SK-MEL-5 (cell line): ENCODE results near the gene NOX4. TPM values are rescaled to one million over a fixed set of nuclear protein-coding genes. Genes with fewer than 3 reads are reported as not detected.
"Not testable (repeated sequence)": the region's sequence is repeated elsewhere in the genome, so short reads cannot be mapped to it uniquely, and the experiment has no call there.

Source experiments
- DNase-seq: peaks from one replicate; pipeline ENCODE4 v3.0.0-alpha.2; 2016; ENCODE audit warnings: low read depth, low spot score
- in situ Hi-C: cut with HindIII; loops from 2 replicates; pipeline ENCODE4 v1.10.0; 2016; ENCODE audit warnings: low sequenced_read_pairs, high pct_unique_total_duplicates, low pct_unique_long_range_greater_than_20kb
- total RNA-seq: library from RNA; depleted of rRNA; stranded (reverse); fragments of >200 nt; shearing (Covaris generic); gene quantifications from 2 replicates; pipeline ENCODE4 v1.2.3, GENCODE V29; 2014

NOX4 gene
- total RNA-seq, 1 experiment from 2014 or later: 4.6 TPM

DNA sequence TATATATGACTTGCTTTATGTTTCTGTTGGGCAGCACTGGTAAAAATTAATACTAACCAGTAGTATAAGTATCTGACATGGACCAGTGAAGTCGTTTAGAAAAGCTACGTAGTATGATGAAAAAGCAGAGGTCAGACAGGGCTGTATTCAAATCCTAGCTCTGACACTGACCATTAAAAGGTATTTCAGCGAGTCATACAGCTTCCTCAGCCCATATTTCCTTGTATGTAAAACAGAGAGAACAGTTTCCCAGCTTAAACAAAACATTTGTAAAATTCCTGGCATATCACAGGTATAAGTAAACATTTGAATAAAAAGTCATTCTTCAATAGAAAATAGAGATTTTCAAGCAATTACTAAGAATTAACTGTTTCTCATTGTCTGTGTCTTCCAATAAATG is 4.2 kb downstream of the NOX4 start:
- in situ Hi-C loops: no loop called here
- DNase-seq: no peak

DNA sequence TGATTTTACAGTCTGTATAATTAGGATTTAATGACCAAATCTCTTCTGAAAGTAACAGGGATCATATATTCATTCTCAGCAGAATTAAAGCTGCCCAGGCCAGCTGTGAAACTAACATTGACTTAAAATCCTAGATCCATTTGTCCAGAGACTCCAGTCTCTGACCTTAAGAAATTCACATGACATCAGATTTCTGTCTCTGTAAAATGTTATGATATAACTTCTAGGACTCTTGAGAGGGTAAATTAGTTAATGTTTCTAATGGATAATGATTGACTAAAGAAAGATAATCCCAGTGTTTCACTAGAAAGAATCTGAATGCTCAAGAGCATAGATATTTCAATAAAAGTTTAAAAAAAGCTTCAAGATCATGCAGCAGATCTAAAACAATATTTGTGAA is 6.3 kb downstream of the NOX4 start:
- in situ Hi-C loops: no loop called here
- DNase-seq: no peak

DNA sequence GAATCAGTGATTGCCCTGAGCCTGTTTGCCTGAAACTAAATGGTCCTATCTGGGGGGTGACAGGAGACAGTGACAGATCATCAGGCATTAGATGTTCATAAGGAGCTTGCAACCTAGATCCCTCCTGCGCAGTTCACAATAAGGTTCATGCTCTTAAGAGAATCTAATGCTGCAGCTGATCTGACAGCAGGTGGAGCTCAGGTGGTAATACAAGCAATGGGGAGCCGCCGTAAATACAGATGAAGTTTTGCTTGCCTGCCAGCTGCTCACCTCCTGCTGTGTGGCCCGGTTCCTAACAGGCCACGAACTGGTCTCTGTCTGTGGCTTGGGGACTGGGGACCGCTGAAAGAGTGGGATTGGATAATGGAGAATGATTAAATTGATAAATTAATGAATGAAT is 14.0 kb downstream of the NOX4 start:
- in situ Hi-C loops: no loop called here
- DNase-seq: no peak

DNA sequence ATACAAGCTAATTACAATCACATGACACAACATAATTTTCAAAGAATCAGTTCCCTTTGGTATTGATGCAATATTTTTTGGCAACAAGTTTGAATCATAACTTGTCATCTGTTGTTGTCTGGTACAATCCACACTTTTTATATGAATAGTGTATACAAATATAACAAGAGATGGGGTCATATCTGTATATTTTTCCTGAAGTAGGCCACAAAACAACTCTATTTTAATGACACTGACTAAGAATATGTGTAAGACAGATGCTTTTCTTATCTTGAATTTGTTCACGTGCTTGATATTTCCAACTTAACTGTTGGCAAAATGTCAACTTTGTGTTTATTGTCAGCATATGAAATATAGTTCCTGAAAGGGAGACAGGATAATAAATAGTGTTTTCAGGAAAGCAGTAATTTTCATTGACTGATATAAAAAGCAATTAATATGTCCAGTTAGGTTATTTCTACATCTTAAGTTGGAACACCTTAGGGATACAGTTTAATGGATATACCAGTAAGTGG is 27.9 kb downstream of the NOX4 start:
- in situ Hi-C loops: no loop called here
- no peak for DNase-seq

DNA sequence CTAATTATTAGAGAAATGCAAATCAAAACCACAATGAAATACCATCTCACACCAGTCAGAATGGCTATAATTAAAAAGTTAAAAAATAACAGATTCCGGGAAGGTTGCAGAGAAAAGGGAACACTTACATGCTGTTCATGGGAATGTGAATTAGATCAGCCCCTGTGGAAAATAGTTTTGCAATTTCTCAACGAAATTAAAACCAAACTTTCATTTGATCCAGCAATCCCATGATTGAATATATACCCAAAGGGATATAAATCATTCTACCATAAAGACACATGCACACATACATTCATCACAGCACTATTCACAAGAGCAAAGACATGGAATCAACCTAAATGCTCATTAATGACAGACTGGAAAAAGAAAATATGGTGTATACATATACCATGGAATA is 32.5 kb downstream of the NOX4 start:
- in situ Hi-C loops: no loop called here
- no peak for DNase-seq

DNA sequence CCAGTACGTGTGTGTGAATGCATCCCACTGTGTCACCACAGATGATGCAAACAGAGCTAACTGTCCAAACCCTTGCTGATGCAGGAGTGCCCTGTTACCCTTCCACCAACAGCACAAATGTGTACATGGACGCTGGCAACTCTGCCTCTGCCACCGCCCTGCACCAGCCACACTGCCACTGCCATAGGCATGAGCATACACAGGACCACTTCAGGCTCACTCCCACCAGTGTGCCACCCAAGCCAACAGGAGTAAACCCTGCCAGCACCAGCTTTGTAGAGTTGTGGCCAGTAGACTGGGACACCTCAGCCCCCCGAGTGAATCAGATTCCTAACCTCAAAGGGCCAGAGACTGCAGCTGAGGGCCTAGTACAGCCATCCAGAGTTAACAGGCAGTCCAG is 34.0 kb downstream of the NOX4 start:
- in situ Hi-C loops: no loop called here

DNA sequence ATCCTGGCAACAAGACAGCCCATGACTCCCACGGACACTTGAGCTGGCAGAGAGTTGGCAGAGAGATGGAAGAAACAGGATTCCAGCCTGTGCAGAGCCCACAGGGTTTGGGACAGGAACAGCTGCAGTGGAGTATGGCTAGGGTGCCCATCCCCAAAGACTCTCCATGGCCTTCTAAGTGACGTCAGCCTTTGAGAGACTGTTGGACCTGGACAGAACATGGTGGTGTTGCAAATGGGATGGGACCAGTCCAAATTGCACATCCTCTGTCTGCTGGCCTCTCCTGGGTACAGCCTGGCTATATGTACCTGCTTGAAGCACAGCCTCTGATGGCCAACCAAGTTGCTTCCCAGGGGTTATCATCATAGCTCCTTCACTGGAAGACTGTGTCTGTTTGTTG is 34.5 kb downstream of the NOX4 start:
- in situ Hi-C loops: no loop called here

More for the DNA sequence above, 34.0 kb downstream of the NOX4 start:
- no peak for DNase-seq

DNA sequence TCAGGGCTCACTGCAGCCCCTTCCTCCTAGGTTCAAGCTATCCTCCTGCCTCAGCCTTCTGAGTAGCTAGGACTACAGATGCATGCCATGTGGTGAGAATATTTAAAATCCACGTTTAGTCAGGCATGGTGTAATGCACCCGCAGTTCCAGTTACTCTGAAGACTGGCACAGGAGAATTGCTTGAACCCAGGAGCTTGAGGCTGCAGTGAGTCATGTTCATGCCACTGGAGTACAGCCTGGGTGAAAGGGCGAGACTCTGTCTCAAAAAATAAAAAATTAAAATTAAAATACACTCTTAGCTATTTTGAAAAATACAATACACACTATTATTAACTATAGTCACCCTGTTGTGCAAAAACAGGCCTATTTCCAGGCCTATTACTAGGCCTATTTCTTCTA is 38.4 kb downstream of the NOX4 start:
- in situ Hi-C loops: no loop called here
- DNase-seq: no peak

More for the DNA sequence above, 34.5 kb downstream of the NOX4 start:
- no peak for DNase-seq

DNA sequence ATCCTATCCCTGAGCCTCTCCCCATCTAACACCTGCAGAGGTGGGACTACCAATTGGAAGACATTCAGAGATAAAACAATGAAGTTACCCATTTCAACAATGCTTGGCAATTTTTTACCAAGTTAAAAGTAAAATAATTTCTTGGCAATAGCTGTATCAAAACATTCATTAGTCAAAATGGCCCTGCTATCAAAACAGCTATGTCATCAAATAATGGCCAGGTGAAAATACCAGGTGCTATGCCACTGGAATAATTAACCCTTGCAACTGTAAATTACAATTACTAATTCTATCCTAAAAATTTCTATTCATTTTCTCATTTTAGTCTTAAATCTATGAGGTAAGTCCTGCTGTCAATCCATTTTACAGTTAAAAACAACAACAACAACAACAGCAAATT is 43.3 kb downstream of the NOX4 start:
- no peak for DNase-seq
- in situ Hi-C loops: no loop called here

DNA sequence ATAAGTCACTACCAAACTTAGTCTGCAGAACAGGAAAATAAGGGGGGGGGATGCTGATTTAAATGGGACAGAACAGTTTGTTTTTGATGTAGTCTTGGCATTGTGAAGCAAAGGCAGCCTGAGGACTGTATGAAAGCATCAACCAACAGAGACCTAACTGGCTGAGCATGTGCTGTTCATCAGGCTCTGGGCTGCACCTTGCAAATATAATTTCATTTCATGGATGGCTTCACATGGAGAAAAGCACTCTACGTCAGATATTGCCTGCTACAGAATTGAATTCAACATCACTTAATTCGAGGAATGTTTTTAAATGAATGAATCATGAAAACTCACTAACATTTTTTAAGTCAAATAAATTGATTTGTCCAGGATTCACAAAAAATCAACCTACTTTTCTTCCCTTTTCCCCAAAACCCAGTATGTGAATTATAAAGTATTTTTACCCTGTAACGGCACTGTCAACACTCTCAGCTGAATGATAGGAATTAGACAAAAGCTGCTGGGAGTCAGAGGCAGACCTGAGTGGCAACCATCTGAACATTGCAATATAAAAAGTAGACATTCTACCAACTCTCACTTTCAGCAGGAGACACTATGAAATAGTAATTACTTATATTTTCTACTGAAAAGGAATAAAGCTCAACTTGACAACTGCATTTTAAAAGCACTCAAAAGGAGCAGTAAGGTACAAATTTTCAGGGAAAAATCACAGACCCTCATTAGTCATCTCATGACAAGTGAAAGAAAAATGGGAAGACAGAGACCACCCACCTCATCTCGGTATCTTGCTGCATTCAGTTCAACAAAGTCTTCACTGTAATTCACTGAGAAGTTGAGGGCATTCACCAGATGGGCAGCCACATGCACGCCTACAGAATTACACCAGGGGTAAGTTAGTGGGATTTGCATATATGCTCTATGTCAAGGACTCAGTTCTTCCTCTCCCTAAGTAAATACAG is 47.5 kb downstream of the NOX4 start:
- no peak for DNase-seq
- in situ Hi-C loops: no loop called here

DNA sequence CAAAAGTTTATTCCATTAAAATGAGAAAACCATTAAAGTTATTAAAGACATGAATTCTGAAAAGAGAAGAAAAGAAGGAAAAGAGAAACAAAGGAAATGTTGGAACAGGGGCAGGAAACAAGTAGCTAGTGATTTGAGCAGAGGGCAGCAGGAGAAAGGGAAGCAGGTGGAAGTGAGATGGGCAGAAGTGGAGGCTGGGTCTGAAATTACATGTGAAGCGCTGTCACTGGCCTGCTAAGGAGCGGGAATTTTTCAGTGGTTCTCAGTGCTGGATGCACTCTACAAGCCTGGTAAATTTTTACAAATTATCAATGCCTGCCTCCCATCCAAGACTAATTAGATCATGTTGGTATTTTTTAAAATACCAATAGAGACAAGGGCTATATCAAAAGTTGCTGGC is 48.4 kb downstream of the NOX4 start:
- in situ Hi-C loops: no loop called here

DNA sequence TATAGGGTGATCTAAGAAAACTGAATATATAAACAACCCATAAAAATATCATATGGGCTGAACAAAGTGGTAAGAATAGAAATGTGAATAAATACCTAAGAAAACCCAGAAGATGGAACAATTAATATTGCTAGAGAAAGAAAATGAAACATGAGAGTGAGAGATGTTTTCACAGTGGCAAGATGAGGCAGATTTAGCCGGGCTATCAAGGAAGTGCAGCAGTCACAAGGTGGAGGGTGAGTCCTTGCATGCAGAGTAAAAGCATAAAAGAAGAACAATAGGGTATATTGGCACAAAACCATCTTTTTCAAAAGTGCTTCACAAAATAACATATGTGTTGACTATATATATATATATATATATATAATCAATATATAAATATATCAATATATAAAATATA is 49.6 kb downstream of the NOX4 start:
- in situ Hi-C loops: no loop called here

More for the DNA sequence above, 48.4 kb downstream of the NOX4 start:
- no peak for DNase-seq

DNA sequence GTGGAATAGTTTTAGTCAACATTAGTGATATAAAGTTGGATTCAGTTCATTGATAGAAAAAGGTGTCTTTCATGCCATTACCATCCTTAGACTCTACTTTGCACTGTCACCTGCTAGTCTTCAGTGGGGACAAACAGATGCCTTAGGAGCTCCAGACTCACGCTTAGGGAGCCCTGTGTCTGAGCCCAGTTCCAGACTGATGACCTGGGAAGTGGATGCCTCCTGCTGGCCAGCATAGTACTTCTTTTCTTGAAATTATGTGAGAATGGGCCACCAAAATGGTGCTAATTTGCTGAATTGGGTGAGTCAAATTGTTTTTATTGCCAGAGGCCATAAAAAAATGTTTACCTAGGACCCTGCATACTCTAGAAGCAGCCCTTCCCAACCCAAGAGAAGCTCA is 53.9 kb downstream of the NOX4 start:
- no peak for DNase-seq
- in situ Hi-C loops: no loop called here

More for the DNA sequence above, 49.6 kb downstream of the NOX4 start:
- DNase-seq: no peak

DNA sequence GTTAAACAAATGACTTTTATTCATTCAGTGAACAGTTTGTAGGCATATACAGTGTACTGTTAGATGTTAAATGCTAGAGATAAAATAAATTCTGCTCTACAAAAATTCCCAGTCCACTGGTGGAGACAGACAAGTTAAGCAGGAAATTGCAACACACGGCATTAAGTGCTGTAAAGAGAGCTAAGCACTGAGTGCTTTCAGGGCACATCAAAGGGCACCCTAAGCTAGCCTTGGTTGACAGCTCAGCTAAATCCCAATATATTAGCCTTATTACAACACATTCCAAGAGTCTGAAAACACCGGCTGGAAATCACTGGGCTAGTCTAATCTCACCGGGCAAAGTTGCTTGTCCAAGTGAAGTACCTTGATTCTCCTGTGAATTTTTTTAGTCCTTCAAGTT is 55.1 kb downstream of the NOX4 start:
- peak; percentile 23 for DNase-seq
- in situ Hi-C loops: no loop called here

DNA sequence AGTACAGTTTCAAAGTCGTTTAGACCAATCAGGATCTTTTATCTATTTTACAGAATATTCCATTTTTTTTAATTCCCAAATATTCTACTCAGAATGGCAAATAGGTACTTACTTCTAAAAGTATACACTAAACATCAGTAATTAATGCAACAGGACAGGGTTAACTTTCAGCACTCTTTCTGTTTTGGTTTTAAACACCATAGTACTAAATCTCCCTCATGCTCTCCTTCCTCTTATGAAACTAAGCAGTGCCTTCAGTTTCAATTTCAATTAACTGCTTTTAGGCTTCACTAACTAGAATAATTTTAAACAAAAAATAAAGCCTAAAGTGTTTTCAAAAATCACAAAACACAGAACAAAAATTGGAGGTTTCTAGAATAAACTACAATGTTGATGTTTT is 57.9 kb downstream of the NOX4 start:
- no peak for DNase-seq
- in situ Hi-C loops: no loop called here

DNA sequence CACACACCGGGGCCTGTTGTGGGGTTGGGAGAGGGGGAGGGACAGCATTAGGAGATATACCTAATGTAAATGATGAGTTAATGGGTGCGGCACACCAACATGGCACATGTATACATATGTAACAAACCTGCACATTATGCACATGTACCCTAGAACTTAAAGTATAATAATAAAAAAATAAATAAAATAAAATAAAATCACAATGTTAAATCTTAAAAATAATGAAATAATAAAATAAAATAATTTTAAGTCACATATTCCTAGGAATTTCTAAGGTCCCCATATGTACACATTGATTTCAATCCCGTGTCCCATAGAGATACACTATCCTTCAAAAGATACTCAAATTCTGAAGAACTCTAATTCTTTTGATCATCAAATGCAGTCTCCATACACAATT is 59.0 kb downstream of the NOX4 start:
- DNase-seq, in situ Hi-C loops: not testable (repeated sequence)

DNA sequence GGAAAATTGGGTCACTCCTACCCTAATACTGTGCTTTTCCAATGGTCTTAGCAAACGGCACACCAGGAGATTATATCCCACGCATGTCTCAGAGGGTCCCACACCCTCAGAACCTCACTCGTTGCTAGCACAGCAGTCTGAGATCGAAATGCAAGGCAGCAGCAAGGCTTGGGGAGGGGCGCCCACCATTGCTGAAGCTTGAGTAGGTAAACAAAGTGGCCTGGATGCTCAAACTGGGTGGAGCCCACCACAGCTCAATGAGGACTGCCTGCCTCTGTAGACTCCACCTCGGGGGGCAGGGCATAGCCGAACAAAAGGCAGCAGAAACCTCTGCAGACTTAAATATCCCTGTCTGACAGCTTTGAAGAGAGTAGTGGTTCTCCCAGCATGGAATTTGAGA is 64.7 kb downstream of the NOX4 start:
- DNase-seq, in situ Hi-C loops: not testable (repeated sequence)

DNA sequence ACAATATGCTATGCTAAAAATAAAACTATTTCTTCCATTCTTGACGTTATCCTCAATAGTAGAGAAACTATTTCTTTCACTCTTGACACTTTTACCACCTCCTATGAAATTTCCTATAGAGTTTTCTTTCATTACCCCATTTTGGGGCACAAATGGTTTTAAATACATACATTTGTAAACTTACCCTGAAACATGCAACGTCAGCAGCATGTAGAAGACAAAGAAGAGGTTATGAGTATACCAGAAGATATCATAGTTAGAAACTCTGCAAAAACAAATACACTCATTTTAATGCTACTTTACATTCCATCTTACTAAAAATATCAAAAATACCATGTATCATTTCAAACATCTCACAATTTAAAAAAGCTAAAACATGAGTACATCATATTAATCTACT is 69.5 kb downstream of the NOX4 start:
- DNase-seq: no peak
- in situ Hi-C loops: no loop called here

DNA sequence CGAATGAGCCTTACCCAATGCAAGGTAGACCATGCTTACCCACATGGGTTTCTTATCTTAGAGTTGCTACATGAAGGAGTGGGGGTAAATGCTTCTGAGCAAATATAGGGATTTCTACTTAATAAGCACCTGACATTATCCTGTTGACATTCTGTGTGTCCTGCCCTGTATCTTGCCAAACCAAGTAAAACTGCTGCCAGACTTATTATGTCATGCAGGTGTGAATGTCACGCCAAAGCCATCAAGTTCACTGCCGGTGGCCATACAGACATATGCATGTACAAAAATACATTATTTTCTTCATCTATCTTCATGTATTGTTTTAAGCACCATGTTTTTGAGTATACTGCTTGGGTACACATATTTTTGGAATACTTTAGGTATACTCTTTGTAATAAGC is 70.2 kb downstream of the NOX4 start:
- in situ Hi-C loops: no loop called here
- no peak for DNase-seq
